Measurements from ENCODE around the gene TRIM5. TPM values are rescaled to one million over a fixed set of nuclear protein-coding genes. Genes with fewer than 3 reads are reported as not detected.

TRIM5 gene
- total RNA-seq: 10 to 100 TPM; 21.1 to 53.0 (median 35.9) TPM

- Histone ChIP-seq H3K4me1 (peaks cover 6 to 42% (median 22%) of the 10 kb centered on the region in 4 donors), H3K9me3 (no peaks in the 10 kb centered on the region), H3K36me3 (peaks cover 0 to 3% (median 1%) of the 10 kb centered on the region in 4 donors), H3K4me3 (peak within 1 kb of the TSS; percentile 3 to 55 (median 44)), H3K27ac (peak within 1 kb of the TSS; percentile 82 to 92 (median 88)), H3K27me3 (no peaks in the 10 kb centered on the region)
- peak; percentile 61 to 87 for TF ChIP-seq POLR2AphosphoS5 (IDR thresholded peaks at IDR 0.05)
- TF ChIP-seq POLR2A (IDR thresholded peaks at IDR 0.05): peak in 3 of 4 donors; percentile 50 to 68 (median 56)
- TF ChIP-seq CTCF (IDR thresholded peaks at IDR 0.05): peak; percentile 33 to 67 (median 52)
- peak in 1 of 4 donors; percentile 65 for TF ChIP-seq EP300 (IDR thresholded peaks at IDR 0.05)
- ATAC-seq (ENCODE audit: low FRiP score in 2 of 2) (peak; percentile 97), DNase-seq (peak in 1 of 2 donors; percentile 94)
- WGBS, 2 donors: 0 to 1% methylated on average over 13 of the region's 13 CpGs
Observed at GRCh38 chr11:5684646-5685362, at the start of gene TRIM5. Gene TRIM5, minus strand, starts transcription at chr11:5685074. Its CDS starts 4,897 bp downstream, at chr11:5680177.

GRCh38 chr11:5727691-5728090 lies 42.8 kb upstream of the TRIM5 start:
- no peak overlapping the region for H3K4me3 ChIP-seq
- WGBS, 2 donors: 90 to 94% methylated on average over 1 of the region's 1 CpG
- no peak for ATAC-seq (ENCODE audit: low FRiP score in 2 of 2)
- no peaks in the 10 kb centered on the region for H3K27me3 ChIP-seq
- TF ChIP-seq POLR2AphosphoS5 (IDR thresholded peaks at IDR 0.05) (no peak), POLR2A (IDR thresholded peaks at IDR 0.05) (no peak), EP300 (IDR thresholded peaks at IDR 0.05) (no peak), CTCF (IDR thresholded peaks at IDR 0.05) (no peak)
- no peak for DNase-seq
- no peak overlapping the region for H3K27ac ChIP-seq
- H3K36me3 ChIP-seq: no peaks in the 10 kb centered on the region
- H3K9me3 ChIP-seq: no peaks in the 10 kb centered on the region
- H3K4me1 ChIP-seq: no peaks in the 10 kb centered on the region

- Histone ChIP-seq H3K27me3 (no peaks in the 10 kb centered on the region), H3K36me3 (no peaks in the 10 kb centered on the region), H3K27ac (no peak overlapping the region), H3K4me3 (no peak overlapping the region), H3K9me3 (no peaks in the 10 kb centered on the region), H3K4me1 (no peaks in the 10 kb centered on the region)
- DNase-seq: no peak
- TF ChIP-seq EP300 (IDR thresholded peaks at IDR 0.05) (no peak), CTCF (IDR thresholded peaks at IDR 0.05) (no peak), POLR2A (IDR thresholded peaks at IDR 0.05) (no peak)
- ATAC-seq (ENCODE audit: low FRiP score in 2 of 2): no peak
- WGBS, 2 donors: 91 to 93% methylated on average over 1 of the region's 1 CpG
Observed at GRCh38 chr11:5726351-5726750, 41.5 kb upstream of the TRIM5 start.

GRCh38 chr11:5722622-5723021 lies 37.7 kb upstream of the TRIM5 start:
- Histone ChIP-seq H3K4me1 (no peaks in the 10 kb centered on the region), H3K9me3 (no peaks in the 10 kb centered on the region), H3K36me3 (no peaks in the 10 kb centered on the region), H3K27me3 (no peaks in the 10 kb centered on the region), H3K27ac (no peak overlapping the region), H3K4me3 (no peak overlapping the region)
- no peak for ATAC-seq (ENCODE audit: low FRiP score in 2 of 2)
- TF ChIP-seq CTCF (IDR thresholded peaks at IDR 0.05) (no peak), POLR2AphosphoS5 (IDR thresholded peaks at IDR 0.05) (no peak), POLR2A (IDR thresholded peaks at IDR 0.05) (no peak), EP300 (IDR thresholded peaks at IDR 0.05) (no peak)
- WGBS, 2 donors: 82 to 86% methylated on average over 2 of the region's 2 CpGs
- DNase-seq: no peak
